ENCODE data around the gene TBC1D5. TPM values are rescaled to one million over a fixed set of nuclear protein-coding genes. Genes with fewer than 3 reads are reported as not detected.

Gene TBC1D5
- total and polyA plus RNA-seq, 2 experiments from 2014 or later: 31.0 to 69.9 TPM

DNA sequence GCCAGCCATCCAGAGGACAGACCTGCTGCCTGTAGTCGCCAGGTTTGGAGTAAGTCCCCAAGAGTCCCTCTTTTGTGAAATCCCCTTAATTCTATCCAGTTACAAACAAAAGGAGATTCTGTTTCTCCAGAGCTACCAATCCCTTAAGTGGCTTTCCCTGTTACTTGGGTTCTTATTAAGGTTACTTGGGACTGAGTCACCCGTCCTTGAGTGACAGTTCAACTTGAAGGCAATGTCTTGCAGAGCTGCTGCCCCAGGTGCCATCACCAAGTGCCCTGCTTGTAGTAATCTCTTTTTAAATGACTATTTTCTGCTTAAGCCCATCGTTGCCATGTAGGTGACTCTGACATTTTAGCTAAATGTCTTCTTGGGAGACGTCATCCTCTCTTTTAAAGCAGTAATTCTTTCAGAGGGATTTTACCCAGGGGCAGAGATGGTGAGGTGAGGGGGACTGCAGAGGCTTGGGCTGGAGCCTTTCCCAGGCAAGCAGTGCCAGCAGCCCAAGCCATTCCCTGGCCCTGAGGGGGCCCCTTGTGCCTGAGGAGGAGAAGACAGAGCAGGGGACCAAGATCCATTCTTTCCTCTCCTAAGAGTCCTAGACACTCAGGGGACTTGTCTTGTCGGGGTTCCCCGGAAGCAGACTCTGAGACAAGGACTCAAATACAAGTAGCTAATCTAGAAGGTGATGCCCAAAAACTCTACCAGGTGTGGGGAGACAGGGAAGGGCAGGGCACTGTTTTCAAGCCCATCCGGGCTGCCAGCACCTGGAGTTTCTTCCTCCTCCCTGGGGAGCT lies 604.0 kb downstream of the TBC1D5 start:
- H3K4me2 ChIP-seq (ENCODE audit: unreplicated experiment): no peak overlapping the region

DNA sequence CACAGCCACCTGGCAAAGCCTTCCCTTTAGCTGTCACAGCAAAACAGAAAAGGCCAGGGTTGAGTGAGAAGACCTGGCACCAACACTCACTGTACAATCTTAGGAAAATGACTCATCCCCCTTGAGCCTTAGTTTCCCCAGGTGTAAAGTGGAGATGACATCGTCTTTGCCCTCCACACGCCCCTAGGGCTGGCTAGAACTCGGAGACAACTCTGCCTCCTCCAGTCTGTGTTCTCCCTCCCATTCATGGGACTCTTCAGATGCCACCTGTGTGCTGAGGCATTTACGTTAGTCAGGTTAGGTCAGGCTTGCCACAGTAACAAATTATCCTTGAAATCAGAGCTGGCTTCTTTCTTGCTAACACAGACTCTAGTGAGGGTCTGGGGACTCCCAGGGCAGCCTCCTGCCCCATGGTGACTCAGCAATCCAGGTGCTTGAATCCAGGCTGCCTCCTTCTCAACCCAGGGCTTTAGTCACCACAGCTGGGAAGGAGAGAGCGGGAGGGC lies 605.1 kb downstream of the TBC1D5 start:
- no peaks in the 10 kb centered on the region for H4K20me1 ChIP-seq (ENCODE audit: insufficient read depth)
- H3K79me2 ChIP-seq (ENCODE audit: insufficient read depth): no peaks in the 10 kb centered on the region
- H2AFZ ChIP-seq: no peak overlapping the region
- TF ChIP-seq EZH2phosphoT487 (IDR thresholded peaks at IDR 0.05; ENCODE audit: insufficient read depth, low read depth): no peak
- TF ChIP-seq EZH2 (IDR thresholded peaks at IDR 0.05; ENCODE audit: insufficient read depth, poor library complexity, severe bottlenecking): no peak
- DNase-seq: no peak
- H3F3A ChIP-seq (ENCODE audit: insufficient read depth): no peaks in the 10 kb centered on the region
- H3K4me2 ChIP-seq (ENCODE audit: unreplicated experiment): no peak overlapping the region
- H3K27me3 ChIP-seq (replicated peaks; ENCODE audit: insufficient read depth): no peaks in the 10 kb centered on the region; the same call in 1 of the 2 replicates
- no peaks in the 10 kb centered on the region for H3K9me2 ChIP-seq (ENCODE audit: insufficient read depth)
- in situ Hi-C loops (cut with MboI): no loop called here
- no peak overlapping the region for H3K27ac ChIP-seq
- 73 to 76% methylated on average over 5 of the region's 5 CpGs for WGBS, 2 experiments (ENCODE audit: low coverage in 1 of 2, low lambda C conversion rate in 2 of 2, missing lambda C conversion rate in 2 of 2)
- no peaks in the 10 kb centered on the region for H3K36me3 ChIP-seq (ENCODE audit: low read depth)
- no peaks in the 10 kb centered on the region for H3K9me3 ChIP-seq (ENCODE audit: low read depth)
- H3K4me1 ChIP-seq (ENCODE audit: insufficient read depth): no peaks in the 10 kb centered on the region
- no peak overlapping the region for H3K9ac ChIP-seq
- no peak overlapping the region for H3K4me3 ChIP-seq

More for the DNA sequence above, 604.0 kb downstream of the TBC1D5 start:
- H3K36me3 ChIP-seq (ENCODE audit: low read depth): no peaks in the 10 kb centered on the region
- in situ Hi-C loops (cut with MboI): no loop called here
- no peaks in the 10 kb centered on the region for H4K20me1 ChIP-seq (ENCODE audit: insufficient read depth)
- H3K9ac ChIP-seq: no peak overlapping the region
- no peak overlapping the region for H2AFZ ChIP-seq
- TF ChIP-seq EZH2phosphoT487 (IDR thresholded peaks at IDR 0.05; ENCODE audit: insufficient read depth, low read depth) (no peak), EZH2 (IDR thresholded peaks at IDR 0.05; ENCODE audit: insufficient read depth, poor library complexity, severe bottlenecking) (no peak)
- H3K79me2 ChIP-seq (ENCODE audit: insufficient read depth): no peaks in the 10 kb centered on the region
- no peaks in the 10 kb centered on the region for H3K4me1 ChIP-seq (ENCODE audit: insufficient read depth)
- H3K27ac ChIP-seq: no peak overlapping the region
- H3K27me3 ChIP-seq (replicated peaks; ENCODE audit: insufficient read depth): no peaks in the 10 kb centered on the region; the same call in 1 of the 2 replicates
- 61 to 62% methylated on average over 7 of the region's 7 CpGs for WGBS, 2 experiments (ENCODE audit: low coverage in 1 of 2, low lambda C conversion rate in 2 of 2, missing lambda C conversion rate in 2 of 2)
- no peaks in the 10 kb centered on the region for H3F3A ChIP-seq (ENCODE audit: insufficient read depth)
- no peak overlapping the region for H3K4me3 ChIP-seq
- H3K9me3 ChIP-seq (ENCODE audit: low read depth): no peaks in the 10 kb centered on the region
- no peak for DNase-seq
- H3K9me2 ChIP-seq (ENCODE audit: insufficient read depth): no peaks in the 10 kb centered on the region

DNA sequence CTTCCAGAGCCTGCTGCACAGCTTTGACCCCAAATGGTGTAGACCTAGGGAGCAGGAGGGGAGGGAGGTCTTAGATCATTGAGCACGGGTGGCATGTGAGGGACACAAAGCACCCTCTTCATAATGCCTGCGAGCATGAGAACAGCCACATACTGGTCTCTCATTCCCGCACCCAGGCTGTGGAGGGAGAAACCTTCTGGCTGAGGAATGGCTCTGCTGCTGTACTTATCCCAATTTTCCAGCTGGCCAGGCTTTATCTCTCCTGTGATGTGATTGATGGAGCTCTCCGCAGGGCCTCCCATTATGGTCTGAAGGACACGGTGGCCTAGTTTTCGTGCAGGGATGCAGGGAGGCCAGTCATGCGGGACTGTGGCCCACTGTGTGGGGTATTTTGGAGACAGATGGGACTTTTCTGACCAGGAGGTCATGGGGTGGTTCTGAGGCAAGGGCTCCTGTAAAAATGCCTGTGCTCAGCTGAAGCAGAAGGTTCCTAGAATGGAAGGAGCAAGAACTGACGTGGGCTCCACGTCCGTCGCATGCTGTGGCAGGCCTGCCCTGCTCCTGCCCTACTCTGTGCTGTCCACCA lies 606.2 kb downstream of the TBC1D5 start:
- 58 to 60% methylated on average over 10 of the region's 11 CpGs for WGBS, 2 experiments (ENCODE audit: low coverage in 1 of 2, low lambda C conversion rate in 2 of 2, missing lambda C conversion rate in 2 of 2)

DNA sequence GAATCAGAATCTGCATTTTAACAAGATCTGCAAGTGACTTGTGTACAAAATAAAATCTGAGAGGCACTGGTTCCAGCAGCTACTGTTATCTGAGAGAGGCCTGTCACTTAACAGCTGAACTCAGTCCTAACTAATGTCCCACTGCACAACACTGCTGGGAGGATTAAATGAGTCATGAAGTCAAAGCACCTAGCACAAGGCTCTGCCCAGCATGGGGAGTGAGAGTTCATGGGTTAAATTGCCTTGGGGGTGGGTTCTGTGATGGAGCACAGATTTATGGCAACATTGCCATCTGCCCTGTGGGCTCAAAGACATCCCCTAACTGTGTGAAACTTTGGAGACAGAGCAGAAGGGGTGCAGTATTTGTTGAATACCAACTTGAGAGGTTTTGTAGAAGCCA lies 606.7 kb downstream of the TBC1D5 start:
- H3F3A ChIP-seq (ENCODE audit: insufficient read depth): no peaks in the 10 kb centered on the region
- TF ChIP-seq EZH2 (IDR thresholded peaks at IDR 0.05; ENCODE audit: insufficient read depth, poor library complexity, severe bottlenecking) (no peak), EZH2phosphoT487 (IDR thresholded peaks at IDR 0.05; ENCODE audit: insufficient read depth, low read depth) (no peak)
- H3K27me3 ChIP-seq (replicated peaks; ENCODE audit: insufficient read depth): no peaks in the 10 kb centered on the region; the same call in 1 of the 2 replicates
- no peak overlapping the region for H3K4me2 ChIP-seq (ENCODE audit: unreplicated experiment)
- no peak overlapping the region for H3K9ac ChIP-seq
- no peaks in the 10 kb centered on the region for H3K79me2 ChIP-seq (ENCODE audit: insufficient read depth)
- no peaks in the 10 kb centered on the region for H3K36me3 ChIP-seq (ENCODE audit: low read depth)
- H2AFZ ChIP-seq: no peak overlapping the region
- no peaks in the 10 kb centered on the region for H3K9me2 ChIP-seq (ENCODE audit: insufficient read depth)
- no peak overlapping the region for H3K27ac ChIP-seq
- in situ Hi-C loops (cut with MboI): no loop called here
- no peak overlapping the region for H3K4me3 ChIP-seq
- no peaks in the 10 kb centered on the region for H4K20me1 ChIP-seq (ENCODE audit: insufficient read depth)
- no peaks in the 10 kb centered on the region for H3K9me3 ChIP-seq (ENCODE audit: low read depth)
- H3K4me1 ChIP-seq (ENCODE audit: insufficient read depth): no peaks in the 10 kb centered on the region
- DNase-seq: no peak

More for the DNA sequence above, 606.2 kb downstream of the TBC1D5 start:
- Histone ChIP-seq H3K27ac (no peak overlapping the region), H3K27me3 (replicated peaks; ENCODE audit: insufficient read depth) (no peaks in the 10 kb centered on the region; the same call in 1 of the 2 replicates), H3K79me2 (ENCODE audit: insufficient read depth) (no peaks in the 10 kb centered on the region), H4K20me1 (ENCODE audit: insufficient read depth) (no peaks in the 10 kb centered on the region), H3K4me3 (no peak overlapping the region), H3K9me2 (ENCODE audit: insufficient read depth) (no peaks in the 10 kb centered on the region), H3K36me3 (ENCODE audit: low read depth) (no peaks in the 10 kb centered on the region), H3K4me1 (ENCODE audit: insufficient read depth) (no peaks in the 10 kb centered on the region), H3F3A (ENCODE audit: insufficient read depth) (no peaks in the 10 kb centered on the region), H3K9ac (no peak overlapping the region), H3K4me2 (ENCODE audit: unreplicated experiment) (no peak overlapping the region), H3K9me3 (ENCODE audit: low read depth) (no peaks in the 10 kb centered on the region), H2AFZ (no peak overlapping the region)
- in situ Hi-C loops (cut with MboI): no loop called here
- TF ChIP-seq EZH2 (IDR thresholded peaks at IDR 0.05; ENCODE audit: insufficient read depth, poor library complexity, severe bottlenecking) (no peak), EZH2phosphoT487 (IDR thresholded peaks at IDR 0.05; ENCODE audit: insufficient read depth, low read depth) (no peak)
- DNase-seq: no peak

Data from GM23248 (cell line).